Measurements from ENCODE around the gene CCDC182. TPM values are rescaled to one million over a fixed set of nuclear protein-coding genes. Genes with fewer than 3 reads are reported as not detected.

Gene CCDC182
- total and polyA plus RNA-seq, 2 donors from 2014 or later: not detected

DNA sequence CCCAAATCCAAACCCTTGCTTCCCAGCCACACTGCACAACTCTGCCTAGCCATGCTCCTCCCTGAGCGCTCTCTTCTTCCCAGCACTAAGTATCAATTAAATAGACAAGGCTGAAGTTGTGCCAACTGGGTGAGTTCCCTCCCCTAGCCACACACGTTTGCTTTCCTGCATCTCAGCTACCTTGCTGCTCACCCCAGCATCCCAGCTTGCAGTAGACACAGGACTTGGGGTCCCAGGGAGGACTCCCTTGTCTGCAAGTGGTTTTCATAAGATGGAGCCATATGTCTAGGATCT is 4.9 kb downstream of the CCDC182 start:
- intact Hi-C loops (cut with DNase I): loop anchor here (10.0 kb wide), 1 partner anchor 495 kb away; no protein-coding TSS in a partner anchor
- TF ChIP-seq, protein P1, sequence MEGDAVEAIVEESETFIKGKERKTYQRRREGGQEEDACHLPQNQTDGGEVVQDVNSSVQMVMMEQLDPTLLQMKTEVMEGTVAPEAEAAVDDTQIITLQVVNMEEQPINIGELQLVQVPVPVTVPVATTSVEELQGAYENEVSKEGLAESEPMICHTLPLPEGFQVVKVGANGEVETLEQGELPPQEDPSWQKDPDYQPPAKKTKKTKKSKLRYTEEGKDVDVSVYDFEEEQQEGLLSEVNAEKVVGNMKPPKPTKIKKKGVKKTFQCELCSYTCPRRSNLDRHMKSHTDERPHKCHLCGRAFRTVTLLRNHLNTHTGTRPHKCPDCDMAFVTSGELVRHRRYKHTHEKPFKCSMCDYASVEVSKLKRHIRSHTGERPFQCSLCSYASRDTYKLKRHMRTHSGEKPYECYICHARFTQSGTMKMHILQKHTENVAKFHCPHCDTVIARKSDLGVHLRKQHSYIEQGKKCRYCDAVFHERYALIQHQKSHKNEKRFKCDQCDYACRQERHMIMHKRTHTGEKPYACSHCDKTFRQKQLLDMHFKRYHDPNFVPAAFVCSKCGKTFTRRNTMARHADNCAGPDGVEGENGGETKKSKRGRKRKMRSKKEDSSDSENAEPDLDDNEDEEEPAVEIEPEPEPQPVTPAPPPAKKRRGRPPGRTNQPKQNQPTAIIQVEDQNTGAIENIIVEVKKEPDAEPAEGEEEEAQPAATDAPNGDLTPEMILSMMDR (IDR thresholded peaks at IDR 0.05; ENCODE audit: borderline replicate concordance, extremely low read depth, insufficient read depth): no peak
- H3K9me3 ChIP-seq (ENCODE audit: control insufficient read depth in 2 of 3, insufficient read depth in 1 of 3, low read length in 3 of 3): no peaks in the 10 kb centered on the region
- H3K4me3 ChIP-seq (ENCODE audit: low read length in 3 of 3): no peak overlapping the region
- no peak overlapping the region for H3K9ac ChIP-seq (ENCODE audit: low read length in 3 of 3)
- H3K27me3 ChIP-seq (ENCODE audit: control insufficient read depth, insufficient read depth, low read length): no peaks in the 10 kb centered on the region
- FAIRE-seq (no peak), DNase-seq (no peak)
- peaks cover 0 to 2% (median 0%) of the 10 kb centered on the region in 3 donors for H3K4me1 ChIP-seq (ENCODE audit: control insufficient read depth in 2 of 3, insufficient read depth in 2 of 3, low read depth in 1 of 3, low read length in 3 of 3)
- H3K27ac ChIP-seq (ENCODE audit: low read depth in 2 of 2, low read length in 2 of 2): no peak overlapping the region
- no peaks in the 10 kb centered on the region for H3K36me3 ChIP-seq (ENCODE audit: control insufficient read depth in 2 of 3, insufficient read depth in 3 of 3, low read length in 3 of 3)

DNA sequence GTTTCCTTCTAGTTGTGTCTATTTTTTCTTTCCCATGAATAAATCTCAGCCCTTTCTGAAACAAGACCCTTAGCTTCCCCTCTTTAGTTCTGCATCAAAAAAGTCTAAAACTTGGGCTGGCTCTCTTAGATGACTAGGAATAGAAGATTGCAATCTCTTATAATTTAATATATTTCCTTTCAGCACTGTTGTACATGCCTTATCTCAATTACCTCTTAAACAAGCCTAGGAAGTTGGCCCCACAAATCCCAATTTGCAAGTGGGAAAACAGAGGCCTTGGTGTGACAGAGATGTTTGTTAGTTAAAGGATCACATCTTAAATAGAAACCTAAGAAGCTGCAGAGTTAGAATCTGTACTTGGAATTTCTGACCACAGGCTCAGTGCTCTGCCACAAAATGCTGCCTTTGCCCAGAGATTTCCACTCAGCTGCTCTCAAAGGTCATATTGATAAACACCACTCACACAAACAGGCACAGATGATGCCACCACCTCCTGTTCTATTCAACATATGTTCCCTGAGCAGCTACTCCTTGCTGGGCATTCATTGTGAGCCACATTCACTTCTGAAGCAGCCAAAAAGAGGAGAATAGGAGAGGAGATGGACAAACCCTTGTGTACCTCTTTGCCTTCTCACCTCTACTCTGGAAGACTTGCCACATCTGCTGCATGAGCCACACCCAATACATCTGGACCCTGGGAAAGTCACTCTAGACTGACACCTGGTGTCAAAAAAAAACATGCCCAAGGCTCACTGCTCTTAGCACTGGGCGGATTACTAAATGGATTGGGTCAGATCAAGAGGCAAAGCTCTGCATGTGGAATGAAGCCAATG is 5.5 kb downstream of the CCDC182 start:
- Histone ChIP-seq H3K9me3 (ENCODE audit: control insufficient read depth in 2 of 3, insufficient read depth in 1 of 3, low read length in 3 of 3) (no peaks in the 10 kb centered on the region), H3K4me3 (ENCODE audit: low read length in 3 of 3) (no peak overlapping the region), H3K27ac (ENCODE audit: low read depth in 2 of 2, low read length in 2 of 2) (no peak overlapping the region), H3K36me3 (ENCODE audit: control insufficient read depth in 2 of 3, insufficient read depth in 3 of 3, low read length in 3 of 3) (no peaks in the 10 kb centered on the region), H3K9ac (ENCODE audit: low read length in 3 of 3) (no peak overlapping the region), H3K27me3 (ENCODE audit: control insufficient read depth, insufficient read depth, low read length) (no peaks in the 10 kb centered on the region), H3K4me1 (ENCODE audit: control insufficient read depth in 2 of 3, insufficient read depth in 2 of 3, low read depth in 1 of 3, low read length in 3 of 3) (peaks cover 0 to 2% (median 0%) of the 10 kb centered on the region in 3 donors)
- TF ChIP-seq, protein P1 (IDR thresholded peaks at IDR 0.05; ENCODE audit: borderline replicate concordance, extremely low read depth, insufficient read depth): peak; percentile 36
- FAIRE-seq (no peak), DNase-seq (peak in 1 of 5 donors; percentile 35)
- intact Hi-C loops (cut with DNase I): loop anchor here (10.0 kb wide), 1 partner anchor 495 kb away; no protein-coding TSS in a partner anchor

DNA sequence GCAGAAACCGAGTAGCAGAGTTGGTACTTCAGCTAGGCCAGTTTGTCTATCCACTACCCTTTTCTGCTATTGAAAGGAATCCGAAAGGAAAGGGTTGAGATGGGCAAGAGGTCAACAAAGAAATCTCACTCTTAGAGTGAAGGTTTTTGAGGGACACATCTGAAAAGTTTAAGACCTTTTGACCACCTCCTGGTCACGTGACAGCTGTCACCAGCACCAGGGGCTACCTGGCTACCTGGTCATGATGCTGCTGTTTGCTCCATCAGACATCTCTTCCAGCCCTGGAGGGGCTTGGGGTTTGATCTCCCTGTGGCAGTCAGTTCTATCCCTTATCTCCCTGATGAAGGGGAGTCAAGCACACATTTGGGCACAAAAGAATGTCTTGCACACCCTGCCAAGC is 7.6 kb downstream of the CCDC182 start:
- Histone ChIP-seq H3K4me3 (ENCODE audit: low read length in 3 of 3) (no peak overlapping the region), H3K27me3 (ENCODE audit: control insufficient read depth, insufficient read depth, low read length) (no peaks in the 10 kb centered on the region), H3K9me3 (ENCODE audit: control insufficient read depth in 2 of 3, insufficient read depth in 1 of 3, low read length in 3 of 3) (no peaks in the 10 kb centered on the region), H3K4me1 (ENCODE audit: control insufficient read depth in 2 of 3, insufficient read depth in 2 of 3, low read depth in 1 of 3, low read length in 3 of 3) (peaks cover 0 to 2% (median 0%) of the 10 kb centered on the region in 3 donors), H3K36me3 (ENCODE audit: control insufficient read depth in 2 of 3, insufficient read depth in 3 of 3, low read length in 3 of 3) (no peaks in the 10 kb centered on the region), H3K9ac (ENCODE audit: low read length in 3 of 3) (no peak overlapping the region), H3K27ac (ENCODE audit: low read depth in 2 of 2, low read length in 2 of 2) (no peak overlapping the region)
- DNase-seq (no peak), FAIRE-seq (no peak)
- TF ChIP-seq, protein P1 (IDR thresholded peaks at IDR 0.05; ENCODE audit: borderline replicate concordance, extremely low read depth, insufficient read depth): no peak
- intact Hi-C loops (cut with DNase I): no loop called here
